ENCODE data around the gene MET. TPM values are rescaled to one million over a fixed set of nuclear protein-coding genes. Genes with fewer than 3 reads are reported as not detected.
"Not testable (repeated sequence)": the region's sequence is repeated elsewhere in the genome, so short reads cannot be mapped to it uniquely, and the experiment has no call there.

MET gene
- total and polyA plus RNA-seq, 2 of the 13 experiments (the other 11 are each of a cell fraction or from before 2014, with no cell fraction given) = 21.8 to 31.5 TPM

DNA sequence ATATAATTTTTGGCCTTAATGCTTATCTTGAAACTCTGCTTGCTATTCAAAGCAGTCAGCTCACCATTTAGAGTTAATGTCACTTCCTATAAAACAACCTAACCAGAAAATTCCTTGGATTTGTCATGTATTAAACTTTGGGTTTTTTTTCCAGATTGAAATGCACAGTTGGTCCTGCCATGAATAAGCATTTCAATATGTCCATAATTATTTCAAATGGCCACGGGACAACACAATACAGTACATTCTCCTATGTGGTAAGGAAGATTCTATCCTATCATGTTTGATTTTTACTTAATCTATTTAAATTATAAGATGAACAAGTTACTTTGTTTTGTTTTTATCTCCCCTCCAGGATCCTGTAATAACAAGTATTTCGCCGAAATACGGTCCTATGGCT, 85.3 kb downstream of the MET start:
- no peak overlapping the region for H3K27ac ChIP-seq (ENCODE audit: extremely low read length, insufficient read depth, low read length)
- no peaks in the 10 kb centered on the region for H3K4me1 ChIP-seq (ENCODE audit: insufficient read depth, low read length)
- 92% methylated on average over 4 of the region's 4 CpGs for WGBS (ENCODE audit: low lambda C conversion rate)
- no peak for TF ChIP-seq ZNF674 (CRISPR knock-in tag; IDR thresholded peaks at IDR 0.05; ENCODE audit: low read depth)
- no peak overlapping the region for H3K4me3 ChIP-seq (replicated peaks in 1 of 3; ENCODE audit: insufficient read depth in 1 of 3, low read depth in 2 of 3, low read length in 3 of 3)
- H3K36me3 ChIP-seq (replicated peaks in 1 of 2; ENCODE audit: control insufficient read depth in 1 of 2, insufficient read depth in 2 of 2, low read length in 2 of 2) = peaks cover 5 to 20% of the 10 kb centered on the region in 2 experiments
- in situ Hi-C loops (cut with HindIII; ENCODE audit: extremely low pct_ligation_motif_present, low pct_unique_long_range_greater_than_20kb) (no loop called here), intact Hi-C loops (cut with micrococcal nuclease; ENCODE audit: unreplicated experiment) (no loop called here)
- ChIA-PET POLR2A (no interaction called here), CTCF (ENCODE audit: low intra/inter-chr PET ratio, low total read pairs) (no interaction called here)
- H3K9me3 ChIP-seq (ENCODE audit: low read length) = no peaks in the 10 kb centered on the region
- no peaks in the 10 kb centered on the region for H4K20me1 ChIP-seq (ENCODE audit: insufficient read depth, low read length)
- ATAC-seq (no peak), DNase-seq (ENCODE audit: low spot score) (no peak), FAIRE-seq (no peak)
- no TSS peak for BruUV-seq (replicated peaks)
- no peak overlapping the region for H3K4me2 ChIP-seq (ENCODE audit: low read depth, low read length)
- H3K27me3 ChIP-seq (ENCODE audit: control insufficient read depth in 1 of 2, insufficient read depth in 2 of 2, low read length in 2 of 2) = no peaks in the 10 kb centered on the region; a peak in 1 of 5 replicates
- H2AFZ ChIP-seq (ENCODE audit: low read length) = no peak overlapping the region
- H3K9ac ChIP-seq (ENCODE audit: insufficient read depth, low read depth, low read length) = no peak overlapping the region
- H3K79me2 ChIP-seq (ENCODE audit: insufficient read depth, low read length) = no peaks in the 10 kb centered on the region

DNA sequence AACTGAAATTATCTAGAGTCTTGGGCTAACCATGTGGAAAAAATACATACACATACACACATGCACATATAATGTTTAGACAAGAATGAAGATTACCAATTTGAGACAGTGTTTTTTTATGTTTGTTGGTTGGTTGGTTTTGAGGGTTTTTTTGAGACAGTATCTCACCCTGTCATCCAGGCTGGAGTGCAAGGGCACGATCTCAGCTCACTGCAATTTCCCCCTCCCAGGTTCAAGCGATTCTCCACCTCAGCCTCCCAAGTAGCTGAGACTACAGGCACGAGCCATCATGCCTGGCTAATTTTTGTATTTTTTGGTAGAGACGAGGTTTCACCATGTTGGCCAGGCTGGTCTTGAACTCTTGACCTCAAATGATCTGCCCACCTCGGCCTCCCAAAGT, 87.6 kb downstream of the MET start:
- ATAC-seq = not testable (repeated sequence)

DNA sequence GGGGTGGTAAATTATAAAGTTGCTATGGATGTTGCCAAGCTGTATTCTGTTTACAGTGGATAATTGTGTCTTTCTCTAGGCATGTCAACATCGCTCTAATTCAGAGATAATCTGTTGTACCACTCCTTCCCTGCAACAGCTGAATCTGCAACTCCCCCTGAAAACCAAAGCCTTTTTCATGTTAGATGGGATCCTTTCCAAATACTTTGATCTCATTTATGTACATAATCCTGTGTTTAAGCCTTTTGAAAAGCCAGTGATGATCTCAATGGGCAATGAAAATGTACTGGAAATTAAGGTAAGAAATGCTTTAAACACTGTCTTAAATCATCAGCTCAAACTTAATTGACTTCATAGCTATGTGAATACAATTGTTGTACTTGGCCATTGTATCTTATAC, 91.0 kb downstream of the MET start:
- no peak for FAIRE-seq
- H3K79me2 ChIP-seq (ENCODE audit: insufficient read depth, low read length) = no peaks in the 10 kb centered on the region
- in situ Hi-C loops (cut with HindIII; ENCODE audit: extremely low pct_ligation_motif_present, low pct_unique_long_range_greater_than_20kb) = no loop called here
- ChIA-PET CTCF (ENCODE audit: low intra/inter-chr PET ratio, low total read pairs) (no interaction called here), POLR2A (interaction anchor here (1.6 kb wide), 1 partner anchor 9 kb away, joined by 4 read pairs; no protein-coding TSS in a partner anchor)
- no peaks in the 10 kb centered on the region for H4K20me1 ChIP-seq (ENCODE audit: insufficient read depth, low read length)
- H3K27me3 ChIP-seq (ENCODE audit: control insufficient read depth in 1 of 2, insufficient read depth in 2 of 2, low read length in 2 of 2) = no peaks in the 10 kb centered on the region; a peak in 1 of 5 replicates
- H3K36me3 ChIP-seq (replicated peaks in 1 of 2; ENCODE audit: control insufficient read depth in 1 of 2, insufficient read depth in 2 of 2, low read length in 2 of 2) = peaks cover 3 to 15% of the 10 kb centered on the region in 2 experiments
- H3K4me1 ChIP-seq (ENCODE audit: insufficient read depth, low read length) = peaks cover 14% of the 10 kb centered on the region
- intact Hi-C loops (cut with micrococcal nuclease; ENCODE audit: unreplicated experiment) = no loop called here
- no TSS peak for BruUV-seq (replicated peaks)
- H3K4me2 ChIP-seq (ENCODE audit: low read depth, low read length) = no peak overlapping the region
- no peak overlapping the region for H3K27ac ChIP-seq (ENCODE audit: extremely low read length, insufficient read depth, low read length)
- ATAC-seq = no peak
- H3K4me3 ChIP-seq (replicated peaks in 1 of 3; ENCODE audit: insufficient read depth in 1 of 3, low read depth in 2 of 3, low read length in 3 of 3) = no peak overlapping the region
- H3K9me3 ChIP-seq (ENCODE audit: low read length) = no peaks in the 10 kb centered on the region
- DNase-seq (ENCODE audit: low spot score) = no peak
- H2AFZ ChIP-seq (ENCODE audit: low read length) = no peak overlapping the region
- no peak overlapping the region for H3K9ac ChIP-seq (ENCODE audit: insufficient read depth, low read depth, low read length)
- 97% methylated on average over 1 of the region's 1 CpG for WGBS (ENCODE audit: low lambda C conversion rate)
- TF ChIP-seq, protein P1, sequence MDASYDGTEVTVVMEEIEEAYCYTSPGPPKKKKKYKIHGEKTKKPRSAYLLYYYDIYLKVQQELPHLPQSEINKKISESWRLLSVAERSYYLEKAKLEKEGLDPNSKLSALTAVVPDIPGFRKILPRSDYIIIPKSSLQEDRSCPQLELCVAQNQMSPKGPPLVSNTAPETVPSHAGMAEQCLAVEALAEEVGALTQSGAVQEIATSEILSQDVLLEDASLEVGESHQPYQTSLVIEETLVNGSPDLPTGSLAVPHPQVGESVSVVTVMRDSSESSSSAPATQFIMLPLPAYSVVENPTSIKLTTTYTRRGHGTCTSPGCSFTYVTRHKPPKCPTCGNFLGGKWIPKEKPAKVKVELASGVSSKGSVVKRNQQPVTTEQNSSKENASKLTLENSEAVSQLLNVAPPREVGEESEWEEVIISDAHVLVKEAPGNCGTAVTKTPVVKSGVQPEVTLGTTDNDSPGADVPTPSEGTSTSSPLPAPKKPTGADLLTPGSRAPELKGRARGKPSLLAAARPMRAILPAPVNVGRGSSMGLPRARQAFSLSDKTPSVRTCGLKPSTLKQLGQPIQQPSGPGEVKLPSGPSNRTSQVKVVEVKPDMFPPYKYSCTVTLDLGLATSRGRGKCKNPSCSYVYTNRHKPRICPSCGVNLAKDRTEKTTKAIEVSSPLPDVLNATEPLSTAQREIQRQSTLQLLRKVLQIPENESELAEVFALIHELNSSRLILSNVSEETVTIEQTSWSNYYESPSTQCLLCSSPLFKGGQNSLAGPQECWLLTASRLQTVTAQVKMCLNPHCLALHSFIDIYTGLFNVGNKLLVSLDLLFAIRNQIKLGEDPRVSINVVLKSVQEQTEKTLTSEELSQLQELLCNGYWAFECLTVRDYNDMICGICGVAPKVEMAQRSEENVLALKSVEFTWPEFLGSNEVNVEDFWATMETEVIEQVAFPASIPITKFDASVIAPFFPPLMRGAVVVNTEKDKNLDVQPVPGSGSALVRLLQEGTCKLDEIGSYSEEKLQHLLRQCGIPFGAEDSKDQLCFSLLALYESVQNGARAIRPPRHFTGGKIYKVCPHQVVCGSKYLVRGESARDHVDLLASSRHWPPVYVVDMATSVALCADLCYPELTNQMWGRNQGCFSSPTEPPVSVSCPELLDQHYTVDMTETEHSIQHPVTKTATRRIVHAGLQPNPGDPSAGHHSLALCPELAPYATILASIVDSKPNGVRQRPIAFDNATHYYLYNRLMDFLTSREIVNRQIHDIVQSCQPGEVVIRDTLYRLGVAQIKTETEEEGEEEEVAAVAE (CRISPR knock-in tag; IDR thresholded peaks at IDR 0.05; ENCODE audit: borderline replicate concordance) = no peak
- no peak for TF ChIP-seq JDP2 (CRISPR knock-in tag; IDR thresholded peaks at IDR 0.05; ENCODE audit: borderline replicate concordance)
- TF ChIP-seq CHD2 (IDR thresholded peaks at IDR 0.05; ENCODE audit: low read depth, low read length) = no peak
- TF ChIP-seq ZNF776 (CRISPR knock-in tag; IDR thresholded peaks at IDR 0.05) = no peak

More for the DNA sequence above, 87.6 kb downstream of the MET start:
- in situ Hi-C loops (cut with HindIII; ENCODE audit: extremely low pct_ligation_motif_present, low pct_unique_long_range_greater_than_20kb); DNase-seq (ENCODE audit: low spot score); H3K27ac ChIP-seq (ENCODE audit: extremely low read length, insufficient read depth, low read length); H2AFZ ChIP-seq (ENCODE audit: low read length); POLR2A ChIA-PET; H3K9me3 ChIP-seq (ENCODE audit: low read length); H3K4me2 ChIP-seq (ENCODE audit: low read depth, low read length); BruUV-seq (replicated peaks); H3K4me1 ChIP-seq (ENCODE audit: insufficient read depth, low read length); CTCF ChIA-PET (ENCODE audit: low intra/inter-chr PET ratio, low total read pairs); FAIRE-seq; H4K20me1 ChIP-seq (ENCODE audit: insufficient read depth, low read length); H3K27me3 ChIP-seq (ENCODE audit: control insufficient read depth in 1 of 2, insufficient read depth in 2 of 2, low read length in 2 of 2); H3K4me3 ChIP-seq (replicated peaks in 1 of 3; ENCODE audit: insufficient read depth in 1 of 3, low read depth in 2 of 3, low read length in 3 of 3); H3K79me2 ChIP-seq (ENCODE audit: insufficient read depth, low read length); H3K9ac ChIP-seq (ENCODE audit: insufficient read depth, low read depth, low read length); intact Hi-C loops (cut with micrococcal nuclease; ENCODE audit: unreplicated experiment): not testable (repeated sequence)
- WGBS (ENCODE audit: low lambda C conversion rate) = 90% methylated on average over 5 of the region's 5 CpGs
- peaks cover 5 to 20% of the 10 kb centered on the region in 2 experiments for H3K36me3 ChIP-seq (replicated peaks in 1 of 2; ENCODE audit: control insufficient read depth in 1 of 2, insufficient read depth in 2 of 2, low read length in 2 of 2)

Measured in HepG2 (cell line).